SU-DHL-6 (cell line): ENCODE measurements around the gene ARMC3.

Experiments
- H2AFZ ChIP-seq: fragments of 200-600 bp; sonication (generic); 2 replicates; pipeline ENCODE4 v1.6.1; 2014; ENCODE audit warnings: low read depth, mild to moderate bottlenecking, moderate library complexity, mixed read lengths, antibody characterized with exemption, low read length; ENCODE audit not compliant: severe bottlenecking
- H3F3A ChIP-seq: fragments of 200-600 bp; shearing (Covaris generic); 2 replicates; pipeline ENCODE4 v1.6.0; 2016; ENCODE audit warnings: antibody characterized with exemption, mild to moderate bottlenecking; ENCODE audit not compliant: insufficient read depth
- H3K27ac ChIP-seq: fragments of 200-600 bp; sonication (generic); 2 replicates; pipeline ENCODE4 v1.5.1; 2016; ENCODE audit warnings: low read depth, mild to moderate bottlenecking, low read length, moderate library complexity, mixed read lengths
- H3K27me3 ChIP-seq: fragments of 200-600 bp; sonication (generic), shearing (Covaris generic); 2 replicates; pipeline ENCODE4 v1.6.0; 2014; ENCODE audit warnings: mild to moderate bottlenecking, low read length
- H3K36me3 ChIP-seq: fragments of 200-600 bp; sonication (generic); 2 replicates; pipeline ENCODE4 v1.6.1; 2014; ENCODE audit warnings: mild to moderate bottlenecking, low read length, mixed read lengths
- H3K4me2 ChIP-seq: fragments of 300-600, 200-600 bp; shearing (Covaris generic), sonication (generic); 2 replicates; pipeline ENCODE4 v1.6.0; 2014; ENCODE audit warnings: low read length, low read depth, mild to moderate bottlenecking; ENCODE audit not compliant: poor library complexity, severe bottlenecking
- H3K4me3 ChIP-seq: fragments of 200-600 bp; sonication (generic); 2 replicates; pipeline ENCODE4 v1.5.1; 2014; ENCODE audit warnings: antibody characterized with exemption, low read length, mild to moderate bottlenecking, mixed read lengths; ENCODE audit not compliant: insufficient read depth, poor library complexity, severe bottlenecking
- H3K79me2 ChIP-seq: fragments of 200-600 bp; sonication (generic); 2 replicates; pipeline ENCODE4 v1.6.1; 2014; ENCODE audit warnings: mild to moderate bottlenecking, low read length, moderate library complexity; ENCODE audit not compliant: insufficient read depth
- H3K9ac ChIP-seq: fragments of 200-600 bp; sonication (generic); 2 replicates; pipeline ENCODE4 v1.7.0; 2014; ENCODE audit warnings: mild to moderate bottlenecking, low read length
- H3K9me2 ChIP-seq: fragments of 200-600 bp; sonication (generic); replicated peaks from 2 replicates; pipeline ENCODE4 v1.6.1; 2014; ENCODE audit warnings: low read length; ENCODE audit not compliant: insufficient read depth
- H3K9me3 ChIP-seq: fragments of 200-600 bp; sonication (generic); 2 replicates; pipeline ENCODE4 v1.6.1; 2014; ENCODE audit warnings: low read length, mixed read lengths; ENCODE audit not compliant: insufficient read depth
- H4K20me1 ChIP-seq: fragments of 200-600 bp; sonication (generic); 2 replicates; pipeline ENCODE4 v1.6.1; 2014; ENCODE audit warnings: low read depth, mild to moderate bottlenecking, antibody characterized with exemption, low read length, moderate library complexity, mixed read lengths
- CTCF ChIP-seq: fragments of 200-600 bp; sonication (generic); IDR thresholded peaks from one replicate; pipeline ENCODE4 v1.5.1; 2017; ENCODE audit warnings: antibody characterized with exemption, mild to moderate bottlenecking, low read length, moderate library complexity; ENCODE audit not compliant: insufficient read depth, poor library complexity, severe bottlenecking
- EZH2phosphoT487 ChIP-seq: fragments of 200-600 bp; sonication (generic), shearing (Covaris generic); conservative IDR thresholded peaks from 2 replicates; pipeline ENCODE4 v1.6.1; 2018; ENCODE audit warnings: mild to moderate bottlenecking, antibody characterized with exemption, low read length, moderate library complexity, mixed read lengths

The ARMC3 gene

GRCh38 chr10:23078114-23078513 is 150.3 kb downstream of the ARMC3 start:
- Histone ChIP-seq H3K27ac (no peak overlapping the region), H3K9me2 (no peaks in the 10 kb centered on the region), H3F3A (no peaks in the 10 kb centered on the region), H3K79me2 (no peaks in the 10 kb centered on the region), H3K27me3 (no peaks in the 10 kb centered on the region), H3K9me3 (no peaks in the 10 kb centered on the region), H3K4me2 (no peak overlapping the region), H3K9ac (no peak overlapping the region), H3K36me3 (no peaks in the 10 kb centered on the region), H3K4me3 (no peak overlapping the region), H2AFZ (no peak overlapping the region), H4K20me1 (no peaks in the 10 kb centered on the region)
- TF ChIP-seq CTCF = no peak
- TF ChIP-seq EZH2phosphoT487 = no peak

- Histone ChIP-seq H3K27ac (no peak overlapping the region), H3K9me2 (no peaks in the 10 kb centered on the region), H3K9ac (no peak overlapping the region), H4K20me1 (no peaks in the 10 kb centered on the region), H3K4me3 (no peak overlapping the region), H3K27me3 (no peaks in the 10 kb centered on the region), H3K9me3 (no peaks in the 10 kb centered on the region), H2AFZ (no peak overlapping the region), H3K36me3 (no peaks in the 10 kb centered on the region), H3K79me2 (no peaks in the 10 kb centered on the region), H3K4me2 (no peak overlapping the region), H3F3A (no peaks in the 10 kb centered on the region)
- no peak for TF ChIP-seq CTCF
- TF ChIP-seq EZH2phosphoT487 = no peak
These were observed 151.8 kb downstream of the ARMC3 start for GRCh38 chr10:23079700-23080099.

GRCh38 chr10:23080262-23080661 is 152.4 kb downstream of the ARMC3 start:
- Histone ChIP-seq H3K9me3 (no peaks in the 10 kb centered on the region), H2AFZ (no peak overlapping the region), H3K27ac (no peak overlapping the region), H4K20me1 (no peaks in the 10 kb centered on the region), H3K79me2 (no peaks in the 10 kb centered on the region), H3K9ac (no peak overlapping the region), H3K36me3 (no peaks in the 10 kb centered on the region), H3K9me2 (no peaks in the 10 kb centered on the region), H3F3A (no peaks in the 10 kb centered on the region), H3K27me3 (no peaks in the 10 kb centered on the region), H3K4me2 (no peak overlapping the region), H3K4me3 (no peak overlapping the region)
- TF ChIP-seq EZH2phosphoT487 (no peak), CTCF (no peak)
